Measurements from ENCODE around the gene RSPH6A. TPM values are rescaled to one million over a fixed set of nuclear protein-coding genes. Genes with fewer than 3 reads are reported as not detected.
A peak's percentile ranks its signal among the peaks of the same experiment; 100 is the strongest.

RSPH6A gene
- total RNA-seq, 1 donor from 2014 or later, result not detected

DNA sequence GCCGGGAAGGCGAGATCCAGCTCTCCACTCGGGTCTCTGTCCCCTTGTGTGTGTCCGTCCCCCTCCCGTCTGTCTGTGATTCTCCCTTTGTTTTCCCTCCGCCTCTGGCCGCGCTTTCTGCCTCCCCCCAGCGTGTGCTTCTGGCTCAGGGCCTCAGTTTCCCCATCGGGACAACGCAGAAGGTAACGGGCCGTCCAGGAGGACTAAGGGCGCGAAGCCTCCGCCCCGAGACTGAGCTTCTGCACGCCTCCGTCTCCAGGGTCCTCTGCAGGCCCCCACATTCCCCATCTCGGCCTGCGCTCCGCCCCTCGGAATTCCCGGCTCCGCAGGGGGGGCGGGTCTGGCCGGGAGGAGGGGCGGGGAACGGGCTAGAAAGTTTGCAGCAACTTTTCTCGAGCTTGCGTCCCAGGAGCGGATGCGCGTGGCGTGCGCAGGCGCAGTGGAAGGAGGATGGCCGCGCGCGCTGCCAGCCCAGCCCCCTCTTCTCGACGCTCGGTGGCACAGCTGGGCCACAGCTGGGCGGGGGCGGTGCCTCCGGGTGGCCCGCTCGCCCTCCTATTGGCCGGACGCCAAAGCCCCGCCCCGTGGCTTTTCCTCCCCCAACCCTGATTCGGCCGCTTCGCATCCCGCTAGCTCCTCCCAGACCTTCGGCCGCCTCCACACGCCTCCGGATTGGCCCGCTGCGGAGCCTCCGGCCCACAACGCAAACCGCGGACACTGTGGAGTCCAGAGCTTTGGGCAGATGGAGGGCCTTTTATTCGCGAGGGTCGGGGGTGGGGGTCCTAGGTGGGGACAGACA lies 45.9 kb downstream of the RSPH6A start, which contains the start of gene SIX5:
TSS of gene SIX5 (minus strand) at position 269 of the 799 bp plus-strand sequence. CDS start 408 bp downstream, outside the sequence.
- peaks cover 1% of the 10 kb centered on the region for H3K36me3 ChIP-seq (ENCODE audit: control insufficient read depth, insufficient read depth, low read length)

GRCh38 chr19:45768655-45768983 lies 46.5 kb downstream of the RSPH6A start:
- TF ChIP-seq, protein P1, sequence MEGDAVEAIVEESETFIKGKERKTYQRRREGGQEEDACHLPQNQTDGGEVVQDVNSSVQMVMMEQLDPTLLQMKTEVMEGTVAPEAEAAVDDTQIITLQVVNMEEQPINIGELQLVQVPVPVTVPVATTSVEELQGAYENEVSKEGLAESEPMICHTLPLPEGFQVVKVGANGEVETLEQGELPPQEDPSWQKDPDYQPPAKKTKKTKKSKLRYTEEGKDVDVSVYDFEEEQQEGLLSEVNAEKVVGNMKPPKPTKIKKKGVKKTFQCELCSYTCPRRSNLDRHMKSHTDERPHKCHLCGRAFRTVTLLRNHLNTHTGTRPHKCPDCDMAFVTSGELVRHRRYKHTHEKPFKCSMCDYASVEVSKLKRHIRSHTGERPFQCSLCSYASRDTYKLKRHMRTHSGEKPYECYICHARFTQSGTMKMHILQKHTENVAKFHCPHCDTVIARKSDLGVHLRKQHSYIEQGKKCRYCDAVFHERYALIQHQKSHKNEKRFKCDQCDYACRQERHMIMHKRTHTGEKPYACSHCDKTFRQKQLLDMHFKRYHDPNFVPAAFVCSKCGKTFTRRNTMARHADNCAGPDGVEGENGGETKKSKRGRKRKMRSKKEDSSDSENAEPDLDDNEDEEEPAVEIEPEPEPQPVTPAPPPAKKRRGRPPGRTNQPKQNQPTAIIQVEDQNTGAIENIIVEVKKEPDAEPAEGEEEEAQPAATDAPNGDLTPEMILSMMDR (IDR thresholded peaks at IDR 0.05; ENCODE audit: insufficient read depth, low read length, poor library complexity, severe bottlenecking), result no peak
- H3K27me3 ChIP-seq (ENCODE audit: control insufficient read depth, insufficient read depth, low read length), result peaks cover 2% of the 10 kb centered on the region
- H3K4me3 ChIP-seq (ENCODE audit: low read depth, low read length), result peak overlapping the region; percentile 81
- peaks cover 1% of the 10 kb centered on the region for H3K36me3 ChIP-seq (ENCODE audit: control insufficient read depth, insufficient read depth, low read length)
- DNase-seq (ENCODE audit: low read depth), result no peak

More for the DNA sequence above, 45.9 kb downstream of the RSPH6A start, which contains the start of gene SIX5:
- TF ChIP-seq, protein P1 (IDR thresholded peaks at IDR 0.05; ENCODE audit: insufficient read depth, low read length, poor library complexity, severe bottlenecking), result no peak
- DNase-seq (ENCODE audit: low read depth), result peak; percentile 77
- H3K27me3 ChIP-seq (ENCODE audit: control insufficient read depth, insufficient read depth, low read length), result no peaks in the 10 kb centered on the region
- peak within 1 kb of the TSS; percentile 81 for H3K4me3 ChIP-seq (ENCODE audit: low read depth, low read length)

DNA sequence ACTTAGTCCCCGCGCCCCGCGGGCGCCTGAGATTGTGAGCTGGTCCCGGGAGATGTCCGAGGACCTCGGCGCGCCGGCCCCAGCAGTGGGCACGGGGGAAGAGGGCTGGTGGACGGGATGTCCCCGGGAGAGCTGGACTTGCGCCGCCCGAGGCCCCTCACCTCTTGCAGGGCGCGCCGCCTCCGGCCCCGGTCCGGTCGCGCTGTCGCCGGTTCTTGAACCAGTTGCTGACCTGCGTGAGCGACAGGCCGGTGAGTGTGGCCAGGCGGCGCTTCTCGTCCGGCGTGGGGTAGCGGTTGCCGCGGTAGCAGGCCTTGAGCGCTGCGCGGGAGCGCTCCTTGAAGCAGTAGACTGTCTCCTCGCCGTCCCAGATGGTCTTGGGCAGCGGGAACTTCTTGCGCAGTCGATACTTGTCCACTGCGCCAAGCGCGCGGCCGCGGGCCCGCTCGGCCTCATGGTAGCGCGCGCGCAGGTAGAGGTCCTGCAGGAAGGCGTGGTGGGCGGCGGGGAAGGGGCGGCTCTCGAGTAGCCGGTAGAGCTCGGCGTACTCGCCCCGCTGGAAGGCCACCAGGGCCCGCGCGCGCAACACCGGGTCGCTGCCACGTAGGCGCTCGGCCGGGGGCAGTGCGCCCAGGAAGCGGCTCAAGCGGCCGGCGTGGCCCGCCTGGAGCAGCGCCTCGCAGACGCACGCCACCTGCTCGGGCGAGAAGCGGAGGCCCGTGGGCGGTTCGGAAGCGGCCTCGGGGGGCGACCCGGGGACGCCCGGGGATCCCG lies 47.0 kb downstream of the RSPH6A start:
- Histone ChIP-seq H3K27me3 (ENCODE audit: control insufficient read depth, insufficient read depth, low read length) (peaks cover 5% of the 10 kb centered on the region), H3K36me3 (ENCODE audit: control insufficient read depth, insufficient read depth, low read length) (peaks cover 1% of the 10 kb centered on the region), H3K4me3 (ENCODE audit: low read depth, low read length) (peak overlapping the region; percentile 81)
- no peak for DNase-seq (ENCODE audit: low read depth)
- TF ChIP-seq, protein P1 (IDR thresholded peaks at IDR 0.05; ENCODE audit: insufficient read depth, low read length, poor library complexity, severe bottlenecking), result no peak

- no peaks in the 10 kb centered on the region for H3K36me3 ChIP-seq (ENCODE audit: control insufficient read depth, insufficient read depth, low read length)
- TF ChIP-seq, protein P1 (IDR thresholded peaks at IDR 0.05; ENCODE audit: insufficient read depth, low read length, poor library complexity, severe bottlenecking), result no peak
- peaks cover 7% of the 10 kb centered on the region for H3K27me3 ChIP-seq (ENCODE audit: control insufficient read depth, insufficient read depth, low read length)
- peak overlapping the region; percentile 81 for H3K4me3 ChIP-seq (ENCODE audit: low read depth, low read length)
- DNase-seq (ENCODE audit: low read depth), result no peak
Measured at GRCh38 chr19:45767410-45767880, 47.7 kb downstream of the RSPH6A start.

DNA sequence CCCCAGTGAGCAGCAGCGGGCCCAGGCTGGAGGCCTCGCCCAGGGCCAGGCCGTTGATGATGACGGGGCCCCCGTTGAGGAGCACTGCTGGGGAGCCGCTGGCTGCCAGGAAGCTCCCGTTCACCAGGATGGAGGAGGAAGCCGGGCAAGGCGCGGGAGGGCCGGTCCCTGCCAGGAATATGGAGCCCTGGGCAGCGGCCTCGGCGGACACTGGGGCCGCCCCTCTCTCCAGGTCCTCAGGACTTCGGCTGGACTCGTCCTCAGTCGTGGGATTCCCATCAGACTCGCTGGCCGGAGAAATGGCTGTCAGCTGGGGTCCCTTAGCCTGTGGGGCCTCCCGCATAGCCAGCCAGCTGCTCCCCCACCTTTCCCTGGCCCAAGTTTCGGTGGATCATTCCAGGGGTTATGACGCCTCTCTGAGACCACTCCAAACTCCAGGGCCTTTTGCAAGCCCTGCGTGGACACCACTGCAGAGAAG lies 48.2 kb downstream of the RSPH6A start:
- no peak for DNase-seq (ENCODE audit: low read depth)
- peak overlapping the region; percentile 81 for H3K4me3 ChIP-seq (ENCODE audit: low read depth, low read length)

More for the DNA sequence above, 48.2 kb downstream of the RSPH6A start:
- TF ChIP-seq, protein P1 (IDR thresholded peaks at IDR 0.05; ENCODE audit: insufficient read depth, low read length, poor library complexity, severe bottlenecking), result no peak
- H3K27me3 ChIP-seq (ENCODE audit: control insufficient read depth, insufficient read depth, low read length), result peaks cover 7% of the 10 kb centered on the region
- no peaks in the 10 kb centered on the region for H3K36me3 ChIP-seq (ENCODE audit: control insufficient read depth, insufficient read depth, low read length)
